Tracheal epithelial cell (primary cell): ENCODE results near the gene SNPH. TPM values are rescaled to one million over a fixed set of nuclear protein-coding genes. Genes with fewer than 3 reads are reported as not detected.

Experiments used
- total RNA-seq: library from RNA; depleted of rRNA; stranded (reverse); fragments of >200 nt; gene quantifications from 2 replicates; pipeline ENCODE4 v1.2.1, GENCODE V29; 2014

Gene SNPH, protein sequence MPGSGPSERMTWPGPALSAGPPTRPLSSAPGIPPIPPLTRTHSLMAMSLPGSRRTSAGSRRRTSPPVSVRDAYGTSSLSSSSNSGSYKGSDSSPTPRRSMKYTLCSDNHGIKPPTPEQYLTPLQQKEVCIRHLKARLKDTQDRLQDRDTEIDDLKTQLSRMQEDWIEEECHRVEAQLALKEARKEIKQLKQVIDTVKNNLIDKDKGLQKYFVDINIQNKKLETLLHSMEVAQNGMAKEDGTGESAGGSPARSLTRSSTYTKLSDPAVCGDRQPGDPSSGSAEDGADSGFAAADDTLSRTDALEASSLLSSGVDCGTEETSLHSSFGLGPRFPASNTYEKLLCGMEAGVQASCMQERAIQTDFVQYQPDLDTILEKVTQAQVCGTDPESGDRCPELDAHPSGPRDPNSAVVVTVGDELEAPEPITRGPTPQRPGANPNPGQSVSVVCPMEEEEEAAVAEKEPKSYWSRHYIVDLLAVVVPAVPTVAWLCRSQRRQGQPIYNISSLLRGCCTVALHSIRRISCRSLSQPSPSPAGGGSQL
- total RNA-seq = 2.6 and 3.4 TPM in 2 replicates

DNA sequence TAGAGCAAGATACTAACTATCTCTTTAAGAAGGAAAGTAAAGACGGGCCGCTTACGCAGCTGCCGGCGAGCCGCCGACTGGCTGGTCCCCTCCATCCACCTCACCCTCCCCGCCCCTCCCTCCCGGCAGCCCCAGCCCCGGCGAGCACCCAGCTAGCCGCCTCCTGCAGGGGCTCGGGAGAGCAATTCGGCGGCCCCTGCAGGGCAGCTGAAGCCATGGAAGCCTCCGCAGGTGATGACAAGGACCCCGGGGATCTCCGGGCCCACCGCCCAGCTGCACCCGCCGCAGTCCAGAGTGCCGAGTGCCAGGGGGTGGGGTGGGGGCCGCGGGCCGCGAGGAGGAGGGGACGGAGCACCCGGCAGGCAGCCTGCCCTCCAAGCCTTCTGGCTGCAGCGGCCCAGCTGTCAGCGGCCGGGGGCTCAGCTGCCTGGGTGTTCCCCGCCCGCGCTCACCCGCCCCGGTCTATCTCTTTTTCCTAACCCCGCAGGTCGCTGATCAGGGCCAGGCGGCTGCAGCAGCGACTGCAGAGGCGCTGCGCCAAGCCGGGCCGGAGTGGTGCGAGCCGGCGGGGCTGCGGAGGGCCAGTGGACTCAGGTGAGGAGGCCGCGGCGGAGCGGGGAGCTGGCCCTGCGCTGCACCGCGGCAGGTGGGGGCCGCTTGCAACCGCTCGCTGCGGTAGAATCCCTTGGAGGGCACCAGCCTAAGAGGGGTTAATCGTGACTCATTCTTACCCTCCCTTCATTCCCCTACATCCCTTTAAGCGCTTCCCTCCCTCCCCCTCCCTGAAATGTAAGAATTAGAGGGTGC, at the start of gene SNPH:
Gene SNPH, plus strand, starts transcription at position 128 of the 807 bp plus-strand sequence. CDS start 29,946 bp downstream, outside the sequence.

DNA sequence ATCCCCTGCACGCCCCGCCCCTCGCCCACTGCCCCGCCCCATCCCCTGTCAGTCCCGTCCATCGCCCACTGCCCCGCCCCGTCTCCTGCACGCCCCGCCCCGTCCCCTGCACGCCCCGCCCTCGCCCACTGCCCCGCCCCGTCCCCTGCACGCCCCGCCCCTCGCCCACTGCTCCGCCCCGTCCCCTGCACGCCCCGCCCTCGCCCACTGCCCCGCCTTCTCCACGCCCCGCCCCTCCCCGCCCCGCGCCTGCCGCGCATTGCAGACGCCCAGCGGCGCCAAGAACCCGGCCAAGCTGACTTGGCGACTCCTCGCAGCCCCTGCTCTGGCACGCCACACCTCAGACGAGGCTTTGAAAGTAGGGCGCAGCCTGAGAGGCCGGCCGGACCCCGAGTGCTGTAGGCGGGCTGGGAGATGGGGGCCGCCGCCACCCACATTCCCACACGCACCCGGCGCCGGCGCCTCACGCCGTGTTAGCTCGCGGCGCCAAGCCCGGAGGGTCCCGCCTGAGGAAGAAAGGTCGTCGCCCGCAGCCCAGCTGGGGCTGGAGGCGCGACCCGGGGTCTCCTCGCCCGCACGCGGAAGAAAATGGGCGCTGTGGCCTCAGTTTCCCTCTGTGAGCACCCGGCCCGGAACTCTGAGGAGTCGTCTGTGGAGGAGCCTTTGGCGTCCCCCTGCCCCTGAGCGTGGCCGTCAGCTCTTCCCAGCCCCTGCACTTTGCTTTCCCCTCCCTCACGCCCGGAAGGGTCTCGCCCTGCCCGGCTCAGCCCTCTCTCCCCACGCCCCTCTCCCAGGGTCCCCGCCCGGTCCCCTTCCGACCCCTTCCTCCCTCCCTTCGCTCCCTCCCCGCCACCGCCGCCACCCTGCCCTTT, 40.1 kb upstream of the SNPH start, which contains the start of gene RAD21L1:
Gene RAD21L1, plus strand, starts transcription at position 262 of the 872 bp plus-strand sequence. CDS start 2,410 bp downstream, outside the sequence.

DNA sequence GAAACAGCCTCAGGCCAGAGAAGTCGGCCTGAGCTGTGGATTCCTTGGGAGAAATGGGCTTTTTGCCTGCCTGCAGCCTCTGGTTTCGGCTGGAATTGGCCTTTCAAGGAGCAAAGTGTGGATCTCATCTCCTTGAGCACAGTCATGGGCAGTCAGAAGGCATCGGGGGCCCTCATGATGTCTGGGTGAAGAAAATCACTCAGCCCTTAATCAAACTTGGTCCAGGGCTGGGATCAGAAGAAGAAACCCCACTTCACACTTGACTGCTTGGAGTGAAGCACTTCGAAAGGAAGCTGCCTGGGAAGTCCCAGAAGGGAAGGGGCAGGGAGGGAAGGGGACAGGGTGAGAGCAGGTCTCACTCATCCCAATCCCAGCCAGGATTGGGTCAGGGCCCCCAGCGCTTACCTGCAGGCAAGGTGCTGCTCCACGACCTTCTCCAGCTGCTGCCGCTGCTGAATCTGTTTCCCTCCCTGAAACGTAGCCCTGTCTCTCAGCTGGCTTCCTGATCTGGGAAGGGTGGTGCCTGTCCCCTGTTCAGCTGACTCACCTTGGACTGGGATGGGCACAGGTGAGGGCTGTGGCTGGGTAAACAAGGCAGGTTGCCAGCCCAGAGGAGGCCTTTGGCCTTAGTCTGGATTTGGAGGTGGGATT, 62.7 kb downstream of the SNPH start, which contains the start of gene SDCBP2:
Gene SDCBP2, minus strand, starts transcription at position 460 of the 651 bp plus-strand sequence. CDS start 8,723 bp downstream, outside the sequence.

Other genes starting within 250 kb of the SNPH start
- gene PSMF1, start 147.7 kb upstream of the SNPH start, total RNA-seq = 20.7 and 25.8 TPM in 2 replicates
- gene TMEM74B, start 81.3 kb upstream of the SNPH start, total RNA-seq = 2.4 TPM in 1 of 2 replicates, not detected in the other
- not detected in 2 replicates for gene C20orf202, start 62.8 kb upstream of the SNPH start, total RNA-seq
- not detected in 2 replicates for gene RAD21L1, start 40.2 kb upstream of the SNPH start, total RNA-seq
- 48.7 and 80.4 TPM in 2 replicates for gene SDCBP2, start 62.8 kb downstream of the SNPH start, total RNA-seq
- gene FKBP1A, start 126.8 kb downstream of the SNPH start, total RNA-seq = 76.3 and 115 TPM in 2 replicates
- 16.8 and 29.2 TPM in 2 replicates for gene NSFL1C, start 200.6 kb downstream of the SNPH start, total RNA-seq
- gene SIRPB2, start 225.1 kb downstream of the SNPH start, total RNA-seq = 0.21 and 0.48 TPM in 2 replicates